HEK293T (cell line): ENCODE measurements around the gene IL1RN.

Experiments
- CTCF ChIA-PET: fragments of 350-600 bp; formaldehyde crosslinking; extraction: SDS; loops from one replicate; lab custom pipeline; 2021; ENCODE audit warnings: antibody characterized with exemption, inconsistent platforms; lab: Yijun Ruan, JAX
- POLR2A ChIA-PET: fragments of 350-600 bp; formaldehyde crosslinking; extraction: SDS; loops from one replicate; lab custom pipeline; 2020; ENCODE audit warnings: antibody characterized with exemption, inconsistent platforms; lab: Yijun Ruan, JAX
- DNase-seq: peaks from one replicate; pipeline ENCODE4 v3.0.0; 2012; ENCODE audit warnings: mixed read lengths; ENCODE audit errors: extremely low spot score
- ARNT ChIP-seq: fragments of 450-650 bp; IDR thresholded peaks from 2 replicates; pipeline ENCODE4 v1.6.1; 2017; ENCODE audit warnings: mild to moderate bottlenecking
- BHLHE40 ChIP-seq: fragments of 450-650 bp; IDR thresholded peaks from 2 replicates; pipeline ENCODE4 v1.6.1; 2016; ENCODE audit warnings: mild to moderate bottlenecking, moderate library complexity, borderline replicate concordance
- CTBP1 ChIP-seq: fragments of 450-650 bp; IDR thresholded peaks from 2 replicates; pipeline ENCODE4 v1.6.1; 2016; ENCODE audit warnings: borderline replicate concordance
- ELF4 ChIP-seq: fragments of 450-650 bp; IDR thresholded peaks from 2 replicates; pipeline ENCODE4 v1.6.1; 2017; ENCODE audit warnings: antibody characterized with exemption
- FOXA1 ChIP-seq: fragments of 450-650 bp; IDR thresholded peaks from 2 replicates; pipeline ENCODE4 v1.6.1; 2016; ENCODE audit warnings: mild to moderate bottlenecking
- FOXK2 ChIP-seq: fragments of 450-650 bp; IDR thresholded peaks from 2 replicates; pipeline ENCODE4 v1.6.1; 2016; ENCODE audit warnings: mild to moderate bottlenecking
- FOXM1 ChIP-seq: fragments of 450-650 bp; IDR thresholded peaks from 2 replicates; pipeline ENCODE4 v1.6.1; 2017; ENCODE audit warnings: mild to moderate bottlenecking, borderline replicate concordance
- HDGF ChIP-seq: fragments of 450-650 bp; IDR thresholded peaks from 2 replicates; pipeline ENCODE4 v1.6.1; 2017; ENCODE audit warnings: antibody characterized with exemption, borderline replicate concordance
- L3MBTL2 ChIP-seq: fragments of 450-650 bp; conservative IDR thresholded peaks from 2 replicates; pipeline ENCODE4 v1.6.1; 2016; ENCODE audit warnings: mild to moderate bottlenecking
- LEF1 ChIP-seq: fragments of 450-650 bp; IDR thresholded peaks from 2 replicates; pipeline ENCODE4 v1.6.1; 2017; ENCODE audit warnings: mild to moderate bottlenecking, borderline replicate concordance
- NFRKB ChIP-seq: fragments of 450-650 bp; IDR thresholded peaks from 2 replicates; pipeline ENCODE4 v1.6.1; 2016; ENCODE audit warnings: mild to moderate bottlenecking, moderate library complexity
- PKNOX1 ChIP-seq: fragments of 450-650 bp; IDR thresholded peaks from 2 replicates; pipeline ENCODE4 v1.6.1; 2016
- SP1 ChIP-seq: fragments of 450-650 bp; IDR thresholded peaks from 2 replicates; pipeline ENCODE4 v1.6.1; 2017
- SUZ12 ChIP-seq: fragments of 450-650 bp; IDR thresholded peaks from 2 replicates; pipeline ENCODE4 v1.6.1; 2016; ENCODE audit warnings: mild to moderate bottlenecking
- TARDBP ChIP-seq: fragments of 450-650 bp; IDR thresholded peaks from 2 replicates; pipeline ENCODE4 v1.6.1; 2016

The IL1RN gene

GRCh38 chr2:113149553-113150257, 22.3 kb downstream of the IL1RN start:
- ChIA-PET CTCF (interaction anchor here (0.6 to 1.6 kb wide), 2 partner anchors 11 to 49 kb away, joined by 3 to 6 read pairs; no protein-coding TSS in a partner anchor), POLR2A (no interaction called here)
- no peak for TF ChIP-seq FOXA1
- TF ChIP-seq ELF4 = no peak

GRCh38 chr2:113150258-113150601, 22.8 kb downstream of the IL1RN start:
- no peak for DNase-seq
- TF ChIP-seq L3MBTL2 (no peak), FOXK2 (no peak), SUZ12 (no peak), ARNT (no peak), FOXA1 (no peak), LEF1 (no peak), PKNOX1 (no peak)
- ChIA-PET CTCF (interaction anchor here (1.6 kb wide), 1 partner anchor 12 kb away, joined by 6 read pairs; no protein-coding TSS in a partner anchor), POLR2A (no interaction called here)

More at GRCh38 chr2:113149553-113150257, 22.3 kb downstream of the IL1RN start:
- DNase-seq = no peak

- POLR2A ChIA-PET = interaction anchor here (0.5 kb wide), 1 partner anchor 17 kb away, joined by 3 read pairs; no protein-coding TSS in a partner anchor
- CTCF ChIA-PET = interaction anchor here (1.1 to 1.4 kb wide), 2 partner anchors 13 to 17 kb away, joined by 3 to 9 read pairs; no protein-coding TSS in a partner anchor
- no peak for TF ChIP-seq FOXM1
- DNase-seq = no peak
Observed at GRCh38 chr2:113155331-113155730, 27.9 kb downstream of the IL1RN start.

GRCh38 chr2:113156278-113157117, 29.1 kb downstream of the IL1RN start:
- TF ChIP-seq HDGF (no peak), FOXA1 (no peak), TARDBP (no peak), PKNOX1 (no peak), NFRKB (no peak), L3MBTL2 (no peak), SUZ12 (no peak), BHLHE40 (no peak)
- CTCF ChIA-PET = interaction anchor here (0.8 to 3.2 kb wide), 5 partner anchors 14 to 43 kb away, joined by 3 to 19 read pairs (median 6); no protein-coding TSS in a partner anchor
- POLR2A ChIA-PET = interaction anchor here (1.1 kb wide), 1 partner anchor 37 kb away, joined by 3 read pairs; no protein-coding TSS in a partner anchor
- DNase-seq = no peak

- ChIA-PET CTCF (interaction anchor here (0.6 to 3.2 kb wide), 4 partner anchors 17 to 42 kb away, joined by 3 to 19 read pairs (median 6); no protein-coding TSS in a partner anchor), POLR2A (interaction anchor here (0.9 to 1.1 kb wide), 2 partner anchors 17 to 36 kb away, joined by 3 to 5 read pairs; partner anchors contain the start of gene PSD4)
- DNase-seq = peak; percentile 59
- no peak for TF ChIP-seq SP1
- no peak for TF ChIP-seq CTBP1
- TF ChIP-seq FOXA1 = no peak
- no peak for TF ChIP-seq SUZ12
- TF ChIP-seq FOXM1 = no peak
- no peak for TF ChIP-seq PKNOX1
- TF ChIP-seq NFRKB = no peak
Observed at GRCh38 chr2:113157118-113157896, 29.9 kb downstream of the IL1RN start.
